ENCODE measurements around the gene DPYD.

Gene DPYD

DNA sequence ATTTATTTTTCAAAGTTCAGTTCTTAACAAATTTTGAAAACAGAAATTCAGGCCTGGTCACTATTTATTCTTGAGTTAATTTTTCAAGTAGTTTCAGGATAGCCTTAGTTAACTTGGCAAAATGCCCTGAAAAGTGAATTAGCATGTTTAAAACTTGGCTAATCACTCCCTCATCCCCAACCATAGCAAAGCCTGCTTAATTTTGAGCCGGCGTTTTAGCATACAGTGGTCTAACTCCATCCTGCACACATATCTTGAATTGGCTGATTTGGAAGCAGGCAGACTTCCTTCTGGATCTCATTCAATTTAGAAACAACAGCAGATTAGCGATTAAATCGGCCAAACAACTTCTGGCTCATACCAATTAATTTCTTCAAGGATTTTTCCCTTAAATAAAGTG is 760.0 kb downstream of the DPYD start:
- no peak overlapping the region for H3K4me3 ChIP-seq (ENCODE audit: severe bottlenecking)
- H3K27me3 ChIP-seq (ENCODE audit: insufficient read depth, poor library complexity, severe bottlenecking), result no peaks in the 10 kb centered on the region
- no peaks in the 10 kb centered on the region for H3K36me3 ChIP-seq (ENCODE audit: low read depth)
- no peaks in the 10 kb centered on the region for H3K9me3 ChIP-seq (ENCODE audit: severe bottlenecking)
- H3K27ac ChIP-seq (ENCODE audit: poor library complexity, severe bottlenecking), result no peak overlapping the region
- H3K4me1 ChIP-seq (ENCODE audit: insufficient read depth, poor library complexity, severe bottlenecking), result no peaks in the 10 kb centered on the region
- no peak for DNase-seq (ENCODE audit: low spot score)
- ATAC-seq (ENCODE audit: low read depth), result no peak
- TF ChIP-seq, protein P1, sequence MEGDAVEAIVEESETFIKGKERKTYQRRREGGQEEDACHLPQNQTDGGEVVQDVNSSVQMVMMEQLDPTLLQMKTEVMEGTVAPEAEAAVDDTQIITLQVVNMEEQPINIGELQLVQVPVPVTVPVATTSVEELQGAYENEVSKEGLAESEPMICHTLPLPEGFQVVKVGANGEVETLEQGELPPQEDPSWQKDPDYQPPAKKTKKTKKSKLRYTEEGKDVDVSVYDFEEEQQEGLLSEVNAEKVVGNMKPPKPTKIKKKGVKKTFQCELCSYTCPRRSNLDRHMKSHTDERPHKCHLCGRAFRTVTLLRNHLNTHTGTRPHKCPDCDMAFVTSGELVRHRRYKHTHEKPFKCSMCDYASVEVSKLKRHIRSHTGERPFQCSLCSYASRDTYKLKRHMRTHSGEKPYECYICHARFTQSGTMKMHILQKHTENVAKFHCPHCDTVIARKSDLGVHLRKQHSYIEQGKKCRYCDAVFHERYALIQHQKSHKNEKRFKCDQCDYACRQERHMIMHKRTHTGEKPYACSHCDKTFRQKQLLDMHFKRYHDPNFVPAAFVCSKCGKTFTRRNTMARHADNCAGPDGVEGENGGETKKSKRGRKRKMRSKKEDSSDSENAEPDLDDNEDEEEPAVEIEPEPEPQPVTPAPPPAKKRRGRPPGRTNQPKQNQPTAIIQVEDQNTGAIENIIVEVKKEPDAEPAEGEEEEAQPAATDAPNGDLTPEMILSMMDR (IDR thresholded peaks at IDR 0.05; ENCODE audit: poor library complexity, severe bottlenecking), result no peak

DNA sequence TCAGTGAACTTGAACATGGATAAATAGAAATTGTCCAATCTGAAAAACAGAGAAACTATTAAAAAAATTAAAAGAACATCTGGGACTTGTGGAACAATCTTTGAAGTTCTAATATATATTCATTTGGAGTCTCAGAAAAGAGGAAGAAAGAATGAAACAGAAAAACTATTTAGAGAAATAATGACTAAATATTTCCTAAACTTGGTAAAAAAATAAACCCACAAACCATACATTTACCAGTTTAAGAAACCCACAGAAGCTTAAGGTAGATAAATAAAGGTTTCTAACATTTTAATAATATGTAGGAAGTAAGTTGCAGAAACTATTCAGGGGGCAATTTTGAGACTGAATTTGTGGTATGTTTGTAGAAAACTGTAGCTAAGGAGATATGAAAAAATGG is 761.5 kb downstream of the DPYD start:
- Histone ChIP-seq H3K27ac (ENCODE audit: poor library complexity, severe bottlenecking) (no peak overlapping the region), H3K4me3 (ENCODE audit: severe bottlenecking) (no peak overlapping the region), H3K36me3 (ENCODE audit: low read depth) (no peaks in the 10 kb centered on the region), H3K4me1 (ENCODE audit: insufficient read depth, poor library complexity, severe bottlenecking) (no peaks in the 10 kb centered on the region), H3K27me3 (ENCODE audit: insufficient read depth, poor library complexity, severe bottlenecking) (no peaks in the 10 kb centered on the region), H3K9me3 (ENCODE audit: severe bottlenecking) (no peaks in the 10 kb centered on the region)
- ATAC-seq (ENCODE audit: low read depth) (no peak), DNase-seq (ENCODE audit: low spot score) (no peak)
- TF ChIP-seq, protein P1 (IDR thresholded peaks at IDR 0.05; ENCODE audit: poor library complexity, severe bottlenecking), result no peak

GRCh38 chr1:97158691-97159096 is 762.1 kb downstream of the DPYD start:
- H3K36me3 ChIP-seq (ENCODE audit: low read depth), result no peaks in the 10 kb centered on the region
- ATAC-seq (ENCODE audit: low read depth) (no peak), DNase-seq (ENCODE audit: low spot score) (no peak)
- no peaks in the 10 kb centered on the region for H3K27me3 ChIP-seq (ENCODE audit: insufficient read depth, poor library complexity, severe bottlenecking)
- TF ChIP-seq, protein P1 (IDR thresholded peaks at IDR 0.05; ENCODE audit: poor library complexity, severe bottlenecking), result no peak
- H3K27ac ChIP-seq (ENCODE audit: poor library complexity, severe bottlenecking), result no peak overlapping the region
- no peak overlapping the region for H3K4me3 ChIP-seq (ENCODE audit: severe bottlenecking)
- H3K9me3 ChIP-seq (ENCODE audit: severe bottlenecking), result no peaks in the 10 kb centered on the region
- no peaks in the 10 kb centered on the region for H3K4me1 ChIP-seq (ENCODE audit: insufficient read depth, poor library complexity, severe bottlenecking)

GRCh38 chr1:97157991-97158390 is 762.8 kb downstream of the DPYD start:
- H3K36me3 ChIP-seq (ENCODE audit: low read depth), result no peaks in the 10 kb centered on the region
- H3K4me1 ChIP-seq (ENCODE audit: insufficient read depth, poor library complexity, severe bottlenecking), result no peaks in the 10 kb centered on the region
- no peak overlapping the region for H3K27ac ChIP-seq (ENCODE audit: poor library complexity, severe bottlenecking)
- DNase-seq (ENCODE audit: low spot score) (no peak), ATAC-seq (ENCODE audit: low read depth) (no peak)
- TF ChIP-seq, protein P1 (IDR thresholded peaks at IDR 0.05; ENCODE audit: poor library complexity, severe bottlenecking), result no peak
- H3K27me3 ChIP-seq (ENCODE audit: insufficient read depth, poor library complexity, severe bottlenecking), result no peaks in the 10 kb centered on the region
- no peak overlapping the region for H3K4me3 ChIP-seq (ENCODE audit: severe bottlenecking)
- no peaks in the 10 kb centered on the region for H3K9me3 ChIP-seq (ENCODE audit: severe bottlenecking)

DNA sequence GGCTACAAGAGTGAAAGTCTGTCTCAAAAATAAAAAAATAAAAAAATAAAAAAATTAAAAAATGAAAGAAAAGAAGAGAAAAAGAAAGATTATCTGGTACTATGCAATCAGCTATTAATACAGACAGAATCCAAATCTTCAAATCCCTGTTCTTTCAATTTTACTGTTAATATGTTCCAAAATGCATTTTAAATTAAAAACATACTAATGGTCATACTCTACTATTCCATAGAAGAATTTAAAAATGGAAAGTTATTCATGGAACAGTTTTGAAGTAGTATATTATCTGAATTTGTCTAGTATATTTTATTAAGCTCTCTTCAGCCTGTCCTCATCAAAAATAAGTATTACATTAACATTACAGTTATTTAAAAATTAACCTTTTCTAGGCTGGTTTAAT is 769.2 kb downstream of the DPYD start:
- no peak for ATAC-seq (ENCODE audit: low read depth)
- TF ChIP-seq, protein P1 (IDR thresholded peaks at IDR 0.05; ENCODE audit: poor library complexity, severe bottlenecking), result no peak
- Histone ChIP-seq H3K4me1 (ENCODE audit: insufficient read depth, poor library complexity, severe bottlenecking) (no peaks in the 10 kb centered on the region), H3K9me3 (ENCODE audit: severe bottlenecking) (no peaks in the 10 kb centered on the region), H3K36me3 (ENCODE audit: low read depth) (no peaks in the 10 kb centered on the region), H3K4me3 (ENCODE audit: severe bottlenecking) (no peak overlapping the region), H3K27ac (ENCODE audit: poor library complexity, severe bottlenecking) (no peak overlapping the region), H3K27me3 (ENCODE audit: insufficient read depth, poor library complexity, severe bottlenecking) (no peaks in the 10 kb centered on the region)
- no peak for DNase-seq (ENCODE audit: low spot score)

All from RWPE2 (cell line).